ENCODE results near the gene NEK7.

GRCh38 chr1:198196630-198197029, 39.8 kb downstream of the NEK7 start:
- TF ChIP-seq POLR2A (IDR thresholded peaks at IDR 0.05; ENCODE audit: low read depth, low read length): no peak
- TF ChIP-seq POLR2AphosphoS5 (IDR thresholded peaks at IDR 0.05; ENCODE audit: low read depth, low read length): no peak
- no peak for TF ChIP-seq TAF1 (IDR thresholded peaks at IDR 0.05; ENCODE audit: borderline replicate concordance, low read depth, low read length)

Measured in GM12892 (cell line).